HEK293 (cell line): ENCODE data around the gene RPRD1B.

Source experiments
- CTCF ChIA-PET: fragments of 350-600 bp; formaldehyde crosslinking; extraction: SDS; loops from one replicate; lab custom pipeline; 2021; ENCODE audit warnings: antibody characterized with exemption; lab: Yijun Ruan, JAX
- POLR2A ChIA-PET: fragments of 300-600 bp; formaldehyde crosslinking; extraction: SDS; loops from one replicate; lab custom pipeline; 2020; ENCODE audit warnings: antibody characterized with exemption, inconsistent platforms; lab: Yijun Ruan, JAX
- H3K27ac ChIP-seq: fragments of 200-500 bp; sonication (Bioruptor generic); 2 replicates; pipeline ENCODE4 v1.5.1; 2014; ENCODE audit warnings: low read depth, low read length, control low read depth, inconsistent platforms; ENCODE audit errors: extremely low read depth
- H3K36me3 ChIP-seq, 2 experiments: fragments of 200-500 bp in 1 of 2; sonication (Bioruptor generic) in 1 of 2; 1 replicate in 1 of 2; 2 replicates in 1 of 2; pipeline ENCODE4 v1.5.1; 2014 to 2017; ENCODE audit warnings: inconsistent platforms in 2 of 2, low read length in 2 of 2; ENCODE audit not compliant: control insufficient read depth in 2 of 2, insufficient read depth in 1 of 2
- H3K4me1 ChIP-seq: fragments of 200-500 bp; sonication (Bioruptor generic); 2 replicates; pipeline ENCODE4 v1.5.1; 2014; ENCODE audit warnings: mild to moderate bottlenecking, low read length, inconsistent platforms; ENCODE audit not compliant: control insufficient read depth, insufficient read depth
- H3K4me3 ChIP-seq: 2 replicates; pipeline ENCODE4 v1.5.1; 2011; ENCODE audit warnings: low read depth, mild to moderate bottlenecking, control low read depth, low read length, moderate library complexity
- H3K9me3 ChIP-seq: fragments of 200-500 bp; sonication (Bioruptor generic); 2 replicates; pipeline ENCODE4 v1.5.1; 2014; ENCODE audit warnings: low read depth, low read length, inconsistent platforms; ENCODE audit not compliant: control insufficient read depth, insufficient read depth
- AEBP2 ChIP-seq: fragments of 450-650 bp; formaldehyde crosslinking; IDR thresholded peaks from 2 replicates; pipeline ENCODE4 v1.5.1; 2016; ENCODE audit warnings: missing biosample characterization, missing genetic modification characterization, borderline replicate concordance
- BCL11A ChIP-seq: fragments of 450-650 bp; formaldehyde crosslinking; IDR thresholded peaks from 2 replicates; pipeline ENCODE4 v1.5.1; 2016; ENCODE audit warnings: low read depth, missing biosample characterization, missing genetic modification characterization
- EGR2 ChIP-seq: fragments of 450-650 bp; formaldehyde crosslinking; IDR thresholded peaks from 2 replicates; pipeline ENCODE4 v1.5.1; 2016; ENCODE audit warnings: low read depth, missing biosample characterization, missing genetic modification characterization
- GLI4 ChIP-seq: fragments of 450-650 bp; formaldehyde crosslinking; IDR thresholded peaks from 2 replicates; pipeline ENCODE4 v1.5.1; 2016; ENCODE audit warnings: missing biosample characterization, missing genetic modification characterization
- GLIS1 ChIP-seq: fragments of 450-650 bp; formaldehyde crosslinking; IDR thresholded peaks from 2 replicates; pipeline ENCODE4 v1.5.1; 2016; ENCODE audit warnings: missing biosample characterization, missing genetic modification characterization
- KLF16 ChIP-seq: fragments of 450-650 bp; formaldehyde crosslinking; IDR thresholded peaks from 2 replicates; pipeline ENCODE4 v1.5.1; 2017; ENCODE audit warnings: missing biosample characterization, missing genetic modification characterization
- MEIS1 ChIP-seq: sonication (generic); formaldehyde crosslinking; IDR thresholded peaks from 2 replicates; pipeline ENCODE4 v1.8.1; 2022; ENCODE audit warnings: missing genetic modification reagents, mild to moderate bottlenecking, borderline replicate concordance
- MZF1 ChIP-seq: fragments of 450-650 bp; formaldehyde crosslinking; IDR thresholded peaks from 2 replicates; pipeline ENCODE4 v1.5.1; 2017; ENCODE audit warnings: missing biosample characterization, missing genetic modification characterization, borderline replicate concordance
- PRDM6 ChIP-seq: fragments of 450-650 bp; formaldehyde crosslinking; IDR thresholded peaks from 2 replicates; pipeline ENCODE4 v1.5.1; 2017; ENCODE audit warnings: missing biosample characterization, missing genetic modification characterization
- WT1 ChIP-seq: fragments of 450-650 bp; formaldehyde crosslinking; IDR thresholded peaks from 2 replicates; pipeline ENCODE4 v1.5.1; 2016; ENCODE audit warnings: missing biosample characterization, missing genetic modification characterization
- ZFP3 ChIP-seq: fragments of 450-650 bp; formaldehyde crosslinking; IDR thresholded peaks from 2 replicates; pipeline ENCODE4 v1.5.1; 2016; ENCODE audit warnings: low read depth, missing biosample characterization, missing genetic modification characterization
- ZNF138 ChIP-seq: fragments of 450-650 bp; formaldehyde crosslinking; IDR thresholded peaks from 2 replicates; pipeline ENCODE4 v1.5.1; 2016; ENCODE audit warnings: missing biosample characterization, missing genetic modification characterization, borderline replicate concordance
- ZNF24 ChIP-seq: fragments of 450-650 bp; formaldehyde crosslinking; IDR thresholded peaks from 2 replicates; pipeline ENCODE4 v1.5.1; 2016; ENCODE audit warnings: missing biosample characterization, missing genetic modification characterization
- ZNF248 ChIP-seq: fragments of 450-650 bp; formaldehyde crosslinking; IDR thresholded peaks from 2 replicates; pipeline ENCODE4 v1.5.1; 2017; ENCODE audit warnings: missing biosample characterization, missing genetic modification characterization
- ZNF280D ChIP-seq: fragments of 450-650 bp; formaldehyde crosslinking; IDR thresholded peaks from 2 replicates; pipeline ENCODE4 v1.5.1; 2016; ENCODE audit warnings: missing biosample characterization, missing genetic modification characterization
- ZNF341 ChIP-seq: fragments of 450-650 bp; formaldehyde crosslinking; IDR thresholded peaks from 2 replicates; pipeline ENCODE4; 2016; ENCODE audit warnings: low read depth, missing biosample characterization, missing genetic modification characterization
- ZNF518A ChIP-seq: fragments of 450-650 bp; formaldehyde crosslinking; conservative IDR thresholded peaks from 2 replicates; pipeline ENCODE4 v1.5.1; 2016; ENCODE audit warnings: low read depth, missing biosample characterization, missing genetic modification characterization
- ZNF530 ChIP-seq: fragments of 450-650 bp; formaldehyde crosslinking; IDR thresholded peaks from 2 replicates; pipeline ENCODE4 v1.5.1; 2016; ENCODE audit warnings: low read depth, missing biosample characterization, missing genetic modification characterization
- ZNF585B ChIP-seq: fragments of 450-650 bp; formaldehyde crosslinking; IDR thresholded peaks from 2 replicates; pipeline ENCODE4 v1.5.1; 2016; ENCODE audit warnings: missing biosample characterization, missing genetic modification characterization
- ZNF600 ChIP-seq: fragments of 450-650 bp; formaldehyde crosslinking; IDR thresholded peaks from 2 replicates; pipeline ENCODE4 v1.5.1; 2016; ENCODE audit warnings: missing biosample characterization, missing genetic modification characterization
- ZNF654 ChIP-seq: fragments of 450-650 bp; formaldehyde crosslinking; IDR thresholded peaks from 2 replicates; pipeline ENCODE4 v1.5.1; 2016; ENCODE audit warnings: low read depth, missing biosample characterization, missing genetic modification characterization
- ZNF785 ChIP-seq: fragments of 450-650 bp; formaldehyde crosslinking; IDR thresholded peaks from 2 replicates; pipeline ENCODE4 v1.5.1; 2016; ENCODE audit warnings: missing biosample characterization, missing genetic modification characterization
- ZNF830 ChIP-seq: fragments of 450-650 bp; IDR thresholded peaks from 2 replicates; pipeline ENCODE4 v1.5.0; 2018; ENCODE audit warnings: missing biosample characterization, missing genetic modification characterization, low read depth, mild to moderate bottlenecking, moderate library complexity

RPRD1B gene

GRCh38 chr20:38072898-38073297 is 39.4 kb downstream of the RPRD1B start:
- Histone ChIP-seq H3K36me3 (peaks cover 35 to 86% of the 10 kb centered on the region in 2 experiments), H3K4me3 (no peak overlapping the region), H3K9me3 (no peaks in the 10 kb centered on the region), H3K27ac (no peak overlapping the region), H3K4me1 (peaks cover 7% of the 10 kb centered on the region; the same call in 1 of the 2 replicates)
- ChIA-PET POLR2A (interaction anchor here (0.8 to 1.6 kb wide), 4 partner anchors 11 to 92 kb away, joined by 3 to 5 read pairs (median 3); partner anchors contain the start of gene TGM2), CTCF (interaction anchor here (0.6 to 5.3 kb wide), 40 partner anchors 8 to 299 kb away, joined by 3 to 61 read pairs (median 4); partner anchors contain the start of genes RPRD1B, TGM2 and TTI1)
- TF ChIP-seq BCL11A (no peak), ZNF518A (tag by site-specific recombination) (no peak), ZNF585B (no peak), ZNF830 (tag by site-specific recombination) (no peak), ZNF530 (tag by site-specific recombination) (no peak), ZNF785 (tag by site-specific recombination) (no peak), EGR2 (tag by site-specific recombination) (no peak), ZNF138 (tag by site-specific recombination) (no peak), MZF1 (no peak), KLF16 (tag by site-specific recombination) (no peak), ZNF280D (tag by site-specific recombination) (no peak), GLIS1 (tag by site-specific recombination) (no peak)

- ChIA-PET CTCF (interaction anchor here (0.6 to 5.3 kb wide), 45 partner anchors 8 to 362 kb away, joined by 3 to 61 read pairs (median 4); partner anchors contain the start of genes RPRD1B, TGM2 and TTI1), POLR2A (interaction anchor here (0.8 to 1.6 kb wide), 5 partner anchors 11 to 91 kb away, joined by 3 to 5 read pairs (median 3); partner anchors contain the start of gene TGM2)
- no peaks in the 10 kb centered on the region for H3K9me3 ChIP-seq
- no peak overlapping the region for H3K27ac ChIP-seq
- TF ChIP-seq PRDM6 (tag by site-specific recombination) = 0 out of 2 replicates have a peak, but pooled peaks have one; percentile 26
- TF ChIP-seq ZNF654 = peak; percentile 44
- no peak for TF ChIP-seq AEBP2 (tag by site-specific recombination)
- no peak for TF ChIP-seq MEIS1 (CRISPR knock-in tag)
- TF ChIP-seq ZFP3 (tag by site-specific recombination) = no peak
- TF ChIP-seq ZNF248 = no peak
- no peak for TF ChIP-seq ZNF24 (tag by site-specific recombination)
- peak; percentile 16; the same call in 1 of the 2 replicates for TF ChIP-seq WT1 (tag by site-specific recombination)
- TF ChIP-seq ZNF600 (tag by site-specific recombination) = peak; percentile 21; the same call in 1 of the 2 replicates
- TF ChIP-seq ZNF341 (tag by site-specific recombination) = peak; percentile 69
- TF ChIP-seq GLI4 (tag by site-specific recombination) = no peak
- peaks cover 35 to 86% of the 10 kb centered on the region in 2 experiments for H3K36me3 ChIP-seq
- H3K4me1 ChIP-seq = peaks cover 7% of the 10 kb centered on the region; the same call in 1 of the 2 replicates
- H3K4me3 ChIP-seq = no peak overlapping the region
Measured at GRCh38 chr20:38073307-38074071, 39.9 kb downstream of the RPRD1B start.
